C4-2B (cell line): ENCODE data around the gene NAA40.

Source experiments
- ZFX ChIP-seq: fragments of 450-650 bp; IDR thresholded peaks from 2 replicates; pipeline ENCODE4 v1.6.1; 2017
- TF ChIP-seq, protein P1 (sequence below): fragments of 450-650 bp; conservative IDR thresholded peaks from 2 replicates; pipeline ENCODE4 v1.5.1; 2017; ENCODE audit warnings: mild to moderate bottlenecking

DNA sequence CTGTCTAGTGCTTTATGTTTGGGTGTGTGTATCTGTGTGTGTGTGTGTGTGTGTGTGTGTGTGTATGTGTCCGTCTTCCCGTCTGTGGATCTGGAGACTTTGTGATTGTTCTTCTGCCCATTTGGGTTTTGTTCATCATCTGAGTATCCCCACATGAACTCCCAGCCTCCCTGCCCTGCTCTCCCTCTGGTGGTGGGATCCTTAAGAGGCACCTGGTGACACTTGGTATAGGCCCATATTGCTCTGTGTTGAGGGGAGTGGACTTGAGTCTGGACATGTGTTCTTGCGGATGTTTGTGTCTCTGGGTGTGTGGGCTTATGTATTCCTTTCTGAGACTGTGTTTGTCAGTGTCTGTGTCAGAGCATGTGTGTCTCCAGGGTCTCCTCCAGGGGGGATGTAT is 37.1 kb upstream of the NAA40 start:
- TF ChIP-seq, protein P1, sequence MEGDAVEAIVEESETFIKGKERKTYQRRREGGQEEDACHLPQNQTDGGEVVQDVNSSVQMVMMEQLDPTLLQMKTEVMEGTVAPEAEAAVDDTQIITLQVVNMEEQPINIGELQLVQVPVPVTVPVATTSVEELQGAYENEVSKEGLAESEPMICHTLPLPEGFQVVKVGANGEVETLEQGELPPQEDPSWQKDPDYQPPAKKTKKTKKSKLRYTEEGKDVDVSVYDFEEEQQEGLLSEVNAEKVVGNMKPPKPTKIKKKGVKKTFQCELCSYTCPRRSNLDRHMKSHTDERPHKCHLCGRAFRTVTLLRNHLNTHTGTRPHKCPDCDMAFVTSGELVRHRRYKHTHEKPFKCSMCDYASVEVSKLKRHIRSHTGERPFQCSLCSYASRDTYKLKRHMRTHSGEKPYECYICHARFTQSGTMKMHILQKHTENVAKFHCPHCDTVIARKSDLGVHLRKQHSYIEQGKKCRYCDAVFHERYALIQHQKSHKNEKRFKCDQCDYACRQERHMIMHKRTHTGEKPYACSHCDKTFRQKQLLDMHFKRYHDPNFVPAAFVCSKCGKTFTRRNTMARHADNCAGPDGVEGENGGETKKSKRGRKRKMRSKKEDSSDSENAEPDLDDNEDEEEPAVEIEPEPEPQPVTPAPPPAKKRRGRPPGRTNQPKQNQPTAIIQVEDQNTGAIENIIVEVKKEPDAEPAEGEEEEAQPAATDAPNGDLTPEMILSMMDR: no peak; the same call in 1 of the 2 replicates
- TF ChIP-seq ZFX: no peak
